Measurements from ENCODE around the gene TMEM263. TPM values are rescaled to one million over a fixed set of nuclear protein-coding genes. Genes with fewer than 3 reads are reported as not detected.

The TMEM263 gene
- total and polyA plus RNA-seq, 9 of the 15 experiments (the other 6 are each of a cell fraction or from before 2014, with no cell fraction given), result 12.6 to 36.7 (median 24.4) TPM

GRCh38 chr12:106986625-106987389 is 31.1 kb downstream of the TMEM263 start, which contains the start of gene MTERF2 (continued):
- TF ChIP-seq ZNF318 (IDR thresholded peaks at IDR 0.05; ENCODE audit: borderline replicate concordance in 1 of 2, low read depth in 1 of 2), result no peak
- no peak for TF ChIP-seq ZZZ3 (IDR thresholded peaks at IDR 0.05)
- 0 out of 2 replicates have a peak, but pooled peaks have one; percentile 11 for TF ChIP-seq TOE1 (IDR thresholded peaks at IDR 0.05; ENCODE audit: borderline replicate concordance)
- TF ChIP-seq TOE1 (CRISPR knock-in tag; IDR thresholded peaks at IDR 0.05; ENCODE audit: borderline replicate concordance, low read depth), result no peak
- no peak for TF ChIP-seq JUN (IDR thresholded peaks at IDR 0.05; ENCODE audit: borderline replicate concordance, low read depth, low read length)
- no peak for TF ChIP-seq JUN (CRISPR knock-in tag; IDR thresholded peaks at IDR 0.05; ENCODE audit: borderline replicate concordance)
- no peak for TF ChIP-seq SRSF9 (IDR thresholded peaks at IDR 0.05; ENCODE audit: borderline replicate concordance, low read depth, low read length)
- no peak for TF ChIP-seq MED1 (CRISPR knock-in tag; IDR thresholded peaks at IDR 0.05; ENCODE audit: borderline replicate concordance)
- no peak for TF ChIP-seq ELF1 (tag; IDR thresholded peaks at IDR 0.05)
- no peak for TF ChIP-seq SFPQ (IDR thresholded peaks at IDR 0.05; ENCODE audit: low read depth, low read length)
- no peak for TF ChIP-seq IFI16 (CRISPR knock-in tag; IDR thresholded peaks at IDR 0.05)
- peak; percentile 62 for TF ChIP-seq ATF7 (IDR thresholded peaks at IDR 0.05)
- no peak for TF ChIP-seq LARP7 (IDR thresholded peaks at IDR 0.05)
